HL-60/S4 treated with retinoic acid at 250 ng/mL for 4 days and 3 days (cell line): ENCODE data around the gene EDA.
"Not testable (repeated sequence)": the region's sequence is repeated elsewhere in the genome, so short reads cannot be mapped to it uniquely, and the experiment has no call there.

Experiments used
- in situ Hi-C: fragments of 300-500 bp; cut with MboI; formaldehyde crosslinking; loops from 2 replicates; pipeline ENCODE4 v1.7.0; 2022; ENCODE audit warnings: low sequenced_read_pairs

EDA gene

GRCh38 chrX:69741721-69742120 is 125.8 kb downstream of the EDA start:
- in situ Hi-C loops = no loop called here

DNA sequence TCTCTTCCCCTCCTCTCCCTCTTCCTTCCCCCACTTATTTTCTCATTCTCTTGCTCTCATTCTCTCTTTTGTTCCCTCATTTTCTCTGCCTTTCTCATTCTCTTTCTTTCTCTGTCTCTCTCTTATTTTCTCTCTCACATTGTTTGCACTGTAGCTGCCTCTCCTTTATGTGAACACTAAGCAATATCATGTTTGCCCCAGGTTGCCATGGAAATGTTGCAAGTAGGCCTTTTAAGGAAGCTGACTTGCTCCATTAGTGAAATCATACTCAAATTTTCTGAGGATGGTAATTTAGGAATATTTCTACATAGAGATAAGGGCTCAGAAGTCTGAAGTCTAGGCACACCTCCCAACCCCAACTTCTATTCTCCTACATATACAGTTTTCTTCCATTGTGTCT is 130.1 kb downstream of the EDA start:
- in situ Hi-C loops = no loop called here

DNA sequence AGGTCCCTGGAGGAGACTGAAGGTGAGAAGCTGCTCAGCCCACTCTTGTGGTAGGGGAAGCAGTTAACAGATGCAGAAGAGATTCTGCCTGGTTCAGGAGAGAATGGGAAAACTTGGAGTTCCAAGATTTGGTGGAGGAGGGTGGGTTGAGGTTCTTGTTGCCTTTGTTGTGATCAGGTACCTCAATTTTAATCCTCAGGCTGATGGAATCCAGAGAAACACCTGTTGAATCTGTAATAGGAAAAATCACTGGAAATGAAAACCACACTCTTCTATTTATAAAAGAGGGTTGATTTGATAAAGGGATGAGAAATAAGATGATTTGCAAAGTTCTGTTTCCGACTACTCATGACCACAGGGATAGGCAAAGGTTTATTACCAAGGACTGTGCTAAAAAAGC is 132.1 kb downstream of the EDA start:
- in situ Hi-C loops = no loop called here

GRCh38 chrX:69759921-69760625 is 144.2 kb downstream of the EDA start:
- in situ Hi-C loops = no loop called here

GRCh38 chrX:69761633-69762032 is 145.7 kb downstream of the EDA start:
- in situ Hi-C loops = no loop called here

DNA sequence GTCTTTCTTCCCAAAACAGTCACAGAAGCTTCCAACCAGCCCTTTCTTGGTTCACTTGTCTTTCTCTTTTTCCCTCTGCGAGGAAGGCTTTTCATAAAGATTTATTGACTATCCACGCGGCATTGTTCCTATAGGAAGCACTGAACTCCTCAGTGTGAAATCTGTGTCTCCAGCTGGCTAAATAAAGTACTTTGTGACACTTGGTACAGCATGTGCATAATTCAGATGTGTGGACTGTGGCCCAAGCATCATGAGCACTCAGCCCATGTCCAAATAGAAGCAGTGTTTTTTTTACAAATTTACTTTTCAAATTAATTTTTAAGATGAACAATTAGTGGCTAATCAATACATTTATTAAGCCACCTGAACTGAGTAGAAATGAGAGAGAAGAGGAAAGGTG is 146.4 kb downstream of the EDA start:
- in situ Hi-C loops = no loop called here

- in situ Hi-C loops = no loop called here
Measured at GRCh38 chrX:69793260-69793935, 177.5 kb downstream of the EDA start.

- in situ Hi-C loops = no loop called here
Measured at GRCh38 chrX:69795702-69796101, 179.8 kb downstream of the EDA start.

- in situ Hi-C loops = no loop called here
Measured at GRCh38 chrX:69807400-69807799, 191.5 kb downstream of the EDA start.

DNA sequence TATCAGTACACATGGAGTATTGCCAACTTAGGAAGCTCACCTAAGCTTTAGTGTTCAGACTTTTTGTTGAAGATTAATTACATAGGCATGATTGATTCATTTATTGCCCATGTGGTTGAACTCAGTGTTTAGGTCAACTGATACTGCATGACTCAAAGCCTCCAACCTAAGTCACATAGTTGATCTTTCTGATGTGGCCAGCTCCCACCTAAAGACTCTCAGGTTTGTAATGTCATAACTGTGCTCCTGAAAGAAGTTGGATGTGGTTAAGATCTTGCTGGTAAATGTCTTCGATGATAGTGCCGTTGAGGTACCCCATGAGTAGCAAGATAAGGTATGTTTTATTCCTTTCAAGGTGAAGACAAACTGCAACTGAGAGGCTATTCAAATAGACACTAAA is 192.5 kb downstream of the EDA start:
- in situ Hi-C loops = no loop called here

DNA sequence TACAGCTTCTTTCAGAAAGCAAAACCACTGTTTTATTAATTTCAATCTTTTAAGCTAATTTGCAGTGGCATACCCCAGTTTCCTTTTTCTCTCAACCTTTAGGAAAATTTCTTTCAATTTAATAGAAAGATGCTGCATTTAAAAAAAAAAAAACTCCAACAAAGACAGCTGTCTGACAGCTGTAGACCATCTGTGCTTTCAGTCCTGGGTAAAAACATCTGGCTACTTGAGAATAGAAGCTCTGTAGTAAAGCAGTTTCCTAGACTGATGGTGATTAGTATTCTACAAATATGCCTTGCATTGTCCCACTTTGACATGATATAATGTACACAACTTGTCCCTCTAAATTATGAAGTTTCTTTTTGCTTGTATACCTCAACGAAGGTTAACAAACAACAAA is 197.8 kb downstream of the EDA start:
- in situ Hi-C loops = no loop called here

GRCh38 chrX:69815063-69815462 is 199.2 kb downstream of the EDA start:
- in situ Hi-C loops = no loop called here

DNA sequence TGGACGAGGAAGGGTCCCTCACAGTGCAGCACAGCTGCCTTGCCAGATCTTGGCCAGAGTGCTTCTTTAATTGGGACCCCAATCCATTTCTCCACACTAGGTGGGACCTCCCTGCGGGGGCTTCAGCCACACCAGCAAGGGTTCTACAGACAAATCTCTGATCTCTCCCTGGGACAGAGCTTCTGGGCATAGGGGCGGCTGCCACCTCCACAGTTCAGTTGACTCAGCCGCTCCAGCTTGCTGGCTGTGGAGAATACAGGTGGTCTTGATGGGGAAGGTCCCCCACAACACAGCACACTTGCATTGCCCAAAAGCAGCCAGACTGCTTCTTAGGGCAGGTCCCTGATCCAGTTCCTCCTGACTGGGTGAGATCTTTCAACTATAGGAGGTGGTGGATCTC is 199.6 kb downstream of the EDA start:
- in situ Hi-C loops = no loop called here

- in situ Hi-C loops = no loop called here
Measured at GRCh38 chrX:69844636-69845035, 228.7 kb downstream of the EDA start.

DNA sequence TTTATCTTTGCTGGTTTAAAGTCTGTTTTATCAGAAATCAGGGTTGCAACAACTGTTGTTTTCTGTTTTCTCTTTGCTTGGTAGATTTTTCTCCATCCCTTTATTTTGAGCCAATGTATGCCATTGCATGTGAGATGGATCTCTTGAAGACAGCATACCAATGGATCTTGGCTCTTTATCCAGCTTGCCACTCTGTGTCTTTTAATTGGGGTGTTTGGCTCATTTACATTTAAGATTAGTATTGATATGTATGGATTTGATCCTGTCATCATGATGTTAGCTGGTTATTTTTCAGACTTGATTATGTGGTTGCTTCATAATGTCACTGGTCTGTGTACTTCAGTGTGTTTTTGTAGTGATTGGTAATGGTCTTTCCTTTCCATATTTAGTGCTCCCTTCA is 244.1 kb downstream of the EDA start:
- in situ Hi-C loops = not testable (repeated sequence)

GRCh38 chrX:69876221-69876620 is 260.3 kb downstream of the EDA start:
- in situ Hi-C loops = no loop called here

- in situ Hi-C loops = no loop called here
Measured at GRCh38 chrX:69884210-69884609, 268.3 kb downstream of the EDA start.

DNA sequence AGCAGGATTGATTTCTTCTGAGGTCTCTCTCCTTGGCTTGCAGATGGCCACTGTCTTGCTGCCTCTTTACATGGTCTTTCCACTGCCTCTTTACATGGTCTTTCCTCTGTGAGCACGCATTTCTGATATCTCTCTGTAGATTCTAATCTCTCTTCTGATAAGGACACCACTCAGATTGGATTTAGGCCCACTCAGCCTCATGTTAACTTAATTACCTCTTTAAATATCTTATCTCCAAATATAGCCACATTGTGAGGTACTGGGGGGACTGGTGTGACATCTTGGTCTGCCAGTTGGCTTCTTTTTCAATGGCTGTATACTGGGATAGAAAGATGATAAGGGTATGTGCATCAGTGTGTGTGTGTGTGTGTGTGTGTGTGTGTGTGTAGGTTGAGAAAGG is 280.1 kb downstream of the EDA start:
- in situ Hi-C loops = no loop called here

- in situ Hi-C loops = no loop called here
Measured at GRCh38 chrX:69900491-69900890, 284.6 kb downstream of the EDA start.

DNA sequence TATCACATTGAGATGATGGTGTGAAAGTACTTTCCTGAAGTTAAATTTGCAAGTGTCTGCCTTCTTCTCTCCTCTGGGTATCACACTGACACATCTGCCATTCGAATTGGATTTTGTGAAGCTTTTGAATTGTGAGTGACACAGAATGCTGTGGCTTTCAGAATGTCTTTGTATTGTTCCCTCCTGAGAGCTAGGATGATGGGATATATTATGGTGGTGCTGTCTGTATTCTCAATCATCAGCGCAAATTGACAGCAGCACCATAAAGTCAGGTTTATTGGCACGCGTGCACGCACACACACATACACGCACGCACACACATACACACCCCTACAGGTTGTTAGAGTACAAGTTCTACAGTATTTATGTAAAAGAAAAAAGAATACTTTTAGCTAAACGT is 290.5 kb downstream of the EDA start:
- in situ Hi-C loops = no loop called here

DNA sequence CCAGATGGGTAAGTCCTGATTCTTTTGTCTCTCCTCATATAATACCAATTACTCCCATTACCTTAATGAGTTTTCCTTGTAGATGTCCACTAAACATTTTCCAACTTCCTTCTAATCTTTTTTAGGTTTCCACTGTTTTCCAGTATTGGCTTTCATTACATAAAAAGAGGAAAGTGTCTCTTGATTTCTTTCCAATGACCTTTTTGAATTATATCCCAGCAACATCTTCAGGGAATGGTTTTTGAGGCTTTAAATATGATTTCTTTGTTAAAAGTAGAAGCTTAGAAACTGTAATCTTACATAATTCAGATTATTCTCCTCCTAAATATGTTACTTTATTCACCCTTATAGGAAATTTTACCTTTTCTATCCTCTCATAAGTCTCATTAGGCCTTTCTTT is 298.9 kb downstream of the EDA start:
- in situ Hi-C loops = no loop called here

DNA sequence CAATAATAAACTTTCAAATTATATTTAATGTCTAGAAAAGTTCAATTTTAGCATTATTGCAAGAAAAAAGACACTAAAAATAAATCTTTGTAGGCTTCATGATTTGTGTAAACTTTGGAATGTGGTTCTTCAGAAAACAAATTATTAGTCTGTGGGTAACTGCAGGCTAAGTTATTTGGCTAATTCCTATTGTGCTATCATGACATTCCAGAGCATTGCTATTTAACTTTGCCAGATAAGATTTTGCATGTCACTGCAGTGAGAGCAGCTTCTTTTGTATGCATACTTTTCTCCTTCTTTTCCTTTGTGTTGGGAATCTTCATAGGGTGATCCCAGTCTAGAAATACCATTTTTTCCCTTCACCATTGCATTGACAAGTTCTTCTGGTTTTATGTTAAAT is 303.8 kb downstream of the EDA start:
- in situ Hi-C loops = no loop called here

DNA sequence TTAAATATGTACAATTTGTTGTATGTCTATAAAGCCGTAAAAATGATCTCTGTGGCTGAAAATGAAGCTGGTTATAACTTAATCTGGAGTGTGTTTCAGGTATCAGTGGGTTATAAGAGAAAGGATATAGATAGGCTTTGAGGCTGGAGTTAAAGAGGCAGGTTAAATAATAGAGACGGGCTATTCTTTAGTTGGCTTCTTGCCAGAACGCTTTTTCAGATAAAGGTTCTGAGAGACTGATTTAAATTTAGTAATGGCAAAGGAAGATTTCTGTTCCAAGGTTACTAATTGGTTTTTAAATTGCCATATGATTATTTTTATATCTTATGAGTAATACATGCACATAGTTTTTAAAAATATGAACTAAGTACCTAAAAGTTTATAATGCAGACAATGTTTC is 316.4 kb downstream of the EDA start:
- in situ Hi-C loops = no loop called here
